H9 (cell line): ENCODE data around the gene ZNF823. TPM values are rescaled to one million over a fixed set of nuclear protein-coding genes. Genes with fewer than 3 reads are reported as not detected.

ENCODE experiments used
- DNase-seq: peaks from one replicate; pipeline ENCODE4 v3.0.0-alpha.2; 2017
- H2AFZ ChIP-seq: one replicate; pipeline ENCODE4 v1.6.1; 2013; ENCODE audit warnings: mild to moderate bottlenecking, low read length, control low read depth, moderate library complexity
- H2AK5ac ChIP-seq: 2 replicates; pipeline ENCODE4 v1.6.1; 2013; ENCODE audit warnings: low read length, control low read depth, mixed read lengths; ENCODE audit not compliant: insufficient read length
- H2BK120ac ChIP-seq: one replicate; pipeline ENCODE4 v1.6.1; 2013; ENCODE audit warnings: low read depth, mild to moderate bottlenecking, low read length, control low read depth, inconsistent platforms; ENCODE audit not compliant: poor library complexity, severe bottlenecking
- H2BK12ac ChIP-seq: 2 replicates; pipeline ENCODE4 v1.6.1; 2013; ENCODE audit warnings: low read length, control low read depth, mixed read lengths, low read depth; ENCODE audit not compliant: insufficient read length
- H2BK15ac ChIP-seq: 2 replicates; pipeline ENCODE4 v1.6.1; 2013; ENCODE audit warnings: low read depth, low read length, control low read depth
- H2BK20ac ChIP-seq: one replicate; pipeline ENCODE4 v1.6.1; 2013; ENCODE audit warnings: low read depth, mild to moderate bottlenecking, low read length, control low read depth, inconsistent platforms; ENCODE audit not compliant: poor library complexity, severe bottlenecking
- H2BK5ac ChIP-seq: 2 replicates; pipeline ENCODE4 v1.6.1; 2013; ENCODE audit warnings: low read length, control low read depth, mixed read lengths; ENCODE audit not compliant: insufficient read length
- H3K14ac ChIP-seq: 2 replicates; pipeline ENCODE4 v1.6.1; 2013; ENCODE audit warnings: low read length, control low read depth; ENCODE audit not compliant: insufficient read depth
- H3K18ac ChIP-seq: 2 replicates; pipeline ENCODE4 v1.6.1; 2013; ENCODE audit warnings: low read depth, mild to moderate bottlenecking, mixed read lengths, low read length, control low read depth; ENCODE audit not compliant: insufficient read length
- H3K23ac ChIP-seq: 2 replicates; pipeline ENCODE4 v1.6.1; 2013; ENCODE audit warnings: low read length, control low read depth, mixed read lengths, low read depth; ENCODE audit not compliant: insufficient read length
- H3K23me2 ChIP-seq: 2 replicates; pipeline ENCODE4 v1.6.1; 2013; ENCODE audit warnings: low read depth, mild to moderate bottlenecking, mixed read lengths, low read length, control low read depth; ENCODE audit not compliant: insufficient read length, poor library complexity, severe bottlenecking
- H3K27ac ChIP-seq: 2 replicates; pipeline ENCODE4 v1.5.1; 2013; ENCODE audit warnings: low read length, control low read depth, mixed read lengths, low read depth; ENCODE audit not compliant: insufficient read length
- H3K27me3 ChIP-seq: 2 replicates; pipeline ENCODE4 v1.6.1; 2013; ENCODE audit warnings: low read length, control low read depth, inconsistent platforms; ENCODE audit not compliant: insufficient read depth
- H3K4ac ChIP-seq: 2 replicates; pipeline ENCODE4 v1.6.1; 2013; ENCODE audit warnings: low read depth, mild to moderate bottlenecking, control low read depth, inconsistent platforms, low read length, moderate library complexity
- H3K4me1 ChIP-seq: 2 replicates; pipeline ENCODE4 v1.6.1; 2013; ENCODE audit warnings: low read length, control low read depth, inconsistent platforms; ENCODE audit not compliant: insufficient read depth
- H3K4me2 ChIP-seq: 2 replicates; pipeline ENCODE4 v1.6.1; 2013; ENCODE audit warnings: low read length, control low read depth, mixed read lengths; ENCODE audit not compliant: insufficient read length, insufficient read depth
- H3K56ac ChIP-seq: 2 replicates; pipeline ENCODE4 v1.6.1; 2013; ENCODE audit warnings: low read depth, mild to moderate bottlenecking, mixed read lengths, low read length, control low read depth; ENCODE audit not compliant: insufficient read length
- H3K79me1 ChIP-seq: 2 replicates; pipeline ENCODE4 v1.6.1; 2013; ENCODE audit warnings: low read depth, mild to moderate bottlenecking, moderate library complexity, low read length, control low read depth, inconsistent platforms; ENCODE audit not compliant: insufficient read depth, poor library complexity, severe bottlenecking
- H3K79me2 ChIP-seq: 2 replicates; pipeline ENCODE4 v1.6.1; 2013; ENCODE audit warnings: low read length, control low read depth, inconsistent platforms; ENCODE audit not compliant: insufficient read depth
- H3K9ac ChIP-seq: 2 replicates; pipeline ENCODE4 v1.6.1; 2013; ENCODE audit warnings: low read length, control low read depth, mixed read lengths; ENCODE audit not compliant: insufficient read length; ENCODE audit errors: extremely low read depth
- H3K9me3 ChIP-seq: one replicate; pipeline ENCODE4 v1.6.1; 2013; ENCODE audit warnings: low read depth, low read length, inconsistent platforms; ENCODE audit not compliant: control insufficient read depth
- H3T11ph ChIP-seq: one replicate; pipeline ENCODE4 v1.6.1; 2013; ENCODE audit warnings: mild to moderate bottlenecking, low read length, control low read depth, inconsistent platforms
- H4K20me1 ChIP-seq: one replicate; pipeline ENCODE4 v1.6.1; 2013; ENCODE audit not compliant: control insufficient read depth, insufficient read length, insufficient read depth
- H4K5ac ChIP-seq: 2 replicates; pipeline ENCODE4 v1.6.1; 2013; ENCODE audit warnings: low read depth, mild to moderate bottlenecking, mixed read lengths, low read length, control low read depth; ENCODE audit not compliant: insufficient read length
- H4K8ac ChIP-seq: replicated peaks from 2 replicates; pipeline ENCODE4 v1.6.1; 2013; ENCODE audit warnings: low read length, control low read depth, mixed read lengths, low read depth; ENCODE audit not compliant: insufficient read length
- H4K91ac ChIP-seq: 2 replicates; pipeline ENCODE4 v1.6.1; 2013; ENCODE audit warnings: low read depth, mild to moderate bottlenecking, moderate library complexity, mixed read lengths, low read length, control low read depth; ENCODE audit not compliant: insufficient read length
- H3K27ac Mint-ChIP-seq, 3 experiments: 2 replicates in 2 of 3; 3 replicates in 1 of 3; pipeline ENCODE4 v1.8.0; 2020 to 2021; ENCODE audit warnings: mixed read lengths in 3 of 3, mild to moderate bottlenecking in 1 of 3, moderate library complexity in 1 of 3
- H3K27me3 Mint-ChIP-seq: 2 replicates; pipeline ENCODE4 v1.8.0; 2021; ENCODE audit warnings: low read depth, mild to moderate bottlenecking, moderate library complexity, mixed read lengths
- H3K36me3 Mint-ChIP-seq, 3 experiments: 2 replicates in 2 of 3; 3 replicates in 1 of 3; pipeline ENCODE4 v1.8.0; 2020 to 2021; ENCODE audit warnings: low read depth in 3 of 3, mixed read lengths in 3 of 3; ENCODE audit not compliant: insufficient read depth in 1 of 3
- H3K4me1 Mint-ChIP-seq, 2 experiments: 2 replicates each; pipeline ENCODE4 v1.8.0; 2020; ENCODE audit warnings: mixed read lengths in 2 of 2
- H3K4me3 Mint-ChIP-seq, 2 experiments: 2 replicates in 1 of 2; 3 replicates in 1 of 2; pipeline ENCODE4 v1.8.0; 2020 to 2021; ENCODE audit warnings: mild to moderate bottlenecking in 2 of 2, mixed read lengths in 2 of 2, moderate library complexity in 1 of 2
- H3K9me3 Mint-ChIP-seq, 2 experiments: 2 replicates in 1 of 2; 3 replicates in 1 of 2; pipeline ENCODE4 v1.8.0; 2020; ENCODE audit warnings: mild to moderate bottlenecking in 2 of 2, mixed read lengths in 2 of 2, moderate library complexity in 1 of 2
- WGBS: extraction: QIAGEN DNeasy Blood & Tissue Kit; methylation state at CpG from one replicate; pipeline ENCODE4 v1.1.7; 2013; ENCODE audit warnings: missing lambda C conversion rate, low lambda C conversion rate, mixed read lengths; ENCODE audit not compliant: insufficient read length; ENCODE audit errors: extremely low coverage; 5-methylcytosine and 5-hydroxymethylcytosine counted together
- total RNA-seq: library from RNA; stranded (reverse); gene quantifications from 2 replicates; pipeline ENCODE4 v1.2.1, GENCODE V29; 2021
- TF ChIP-seq, protein P1 (sequence below): fragments of 200-600 bp; sonication (generic); conservative IDR thresholded peaks from 3 replicates; pipeline ENCODE4 v1.8.0; 2021; ENCODE audit warnings: antibody characterized with exemption, mild to moderate bottlenecking

Gene ZNF823
- total RNA-seq, 1 experiment from 2014 or later: 2.5 TPM

DNA sequence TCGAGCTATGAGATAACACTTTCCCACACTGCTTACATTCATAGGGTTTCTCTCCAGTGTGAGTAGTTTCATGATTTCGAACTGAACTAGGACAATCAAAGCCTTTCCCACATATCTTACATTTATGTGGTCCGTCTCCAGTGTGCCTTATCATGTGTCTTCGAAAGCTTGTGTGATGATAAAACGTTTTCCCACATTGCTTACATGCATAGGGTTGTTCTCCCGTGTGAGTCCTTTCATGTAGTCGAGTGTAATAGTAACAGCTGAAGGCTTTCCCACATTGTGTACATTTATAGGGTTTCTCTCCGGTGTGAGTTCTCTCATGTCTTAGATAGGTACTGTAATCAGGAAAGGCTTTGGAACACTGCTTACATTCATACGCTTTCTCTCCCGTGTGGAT, 16.3 kb downstream of the ZNF823 start:
- Histone ChIP-seq H3K27me3 (no peaks in the 10 kb centered on the region), H3K9ac (no peak overlapping the region), H2BK15ac (no peak overlapping the region), H3K18ac (no peak overlapping the region), H3K23me2 (no peaks in the 10 kb centered on the region), H3K4me1 (no peaks in the 10 kb centered on the region), H2BK20ac (no peak overlapping the region), H3K4me2 (no peak overlapping the region), H2AK5ac (no peak overlapping the region), H4K8ac (no peak overlapping the region), H3K56ac (no peak overlapping the region), H3K79me2 (no peaks in the 10 kb centered on the region), H3K27ac (no peak overlapping the region), H3T11ph (no peak overlapping the region), H2BK12ac (no peak overlapping the region), H2BK120ac (no peak overlapping the region), H3K23ac (no peak overlapping the region), H4K5ac (no peak overlapping the region), H4K20me1 (no peaks in the 10 kb centered on the region), H3K79me1 (no peaks in the 10 kb centered on the region), H2AFZ (no peak overlapping the region), H3K14ac (no peak overlapping the region), H3K9me3 (peaks cover 24% of the 10 kb centered on the region), H4K91ac (no peak overlapping the region), H2BK5ac (no peak overlapping the region), H3K4ac (no peak overlapping the region)
- no peak overlapping the region for H3K4me3 Mint-ChIP-seq
- H3K9me3 Mint-ChIP-seq: peaks cover 41 to 44% of the 10 kb centered on the region in 2 experiments
- no peak for DNase-seq
- no peaks in the 10 kb centered on the region for H3K4me1 Mint-ChIP-seq
- H3K27ac Mint-ChIP-seq: no peak overlapping the region
- H3K36me3 Mint-ChIP-seq: peaks cover 47 to 53% (median 50%) of the 10 kb centered on the region in 3 experiments
- TF ChIP-seq, protein P1, sequence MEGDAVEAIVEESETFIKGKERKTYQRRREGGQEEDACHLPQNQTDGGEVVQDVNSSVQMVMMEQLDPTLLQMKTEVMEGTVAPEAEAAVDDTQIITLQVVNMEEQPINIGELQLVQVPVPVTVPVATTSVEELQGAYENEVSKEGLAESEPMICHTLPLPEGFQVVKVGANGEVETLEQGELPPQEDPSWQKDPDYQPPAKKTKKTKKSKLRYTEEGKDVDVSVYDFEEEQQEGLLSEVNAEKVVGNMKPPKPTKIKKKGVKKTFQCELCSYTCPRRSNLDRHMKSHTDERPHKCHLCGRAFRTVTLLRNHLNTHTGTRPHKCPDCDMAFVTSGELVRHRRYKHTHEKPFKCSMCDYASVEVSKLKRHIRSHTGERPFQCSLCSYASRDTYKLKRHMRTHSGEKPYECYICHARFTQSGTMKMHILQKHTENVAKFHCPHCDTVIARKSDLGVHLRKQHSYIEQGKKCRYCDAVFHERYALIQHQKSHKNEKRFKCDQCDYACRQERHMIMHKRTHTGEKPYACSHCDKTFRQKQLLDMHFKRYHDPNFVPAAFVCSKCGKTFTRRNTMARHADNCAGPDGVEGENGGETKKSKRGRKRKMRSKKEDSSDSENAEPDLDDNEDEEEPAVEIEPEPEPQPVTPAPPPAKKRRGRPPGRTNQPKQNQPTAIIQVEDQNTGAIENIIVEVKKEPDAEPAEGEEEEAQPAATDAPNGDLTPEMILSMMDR: no peak
- H3K27me3 Mint-ChIP-seq: no peaks in the 10 kb centered on the region
- WGBS: no CpG with 5 or more reads among the region's 10 CpGs
